Panc1 (cell line): Measurements from ENCODE around the gene YKT6.
"Not testable (repeated sequence)": the region's sequence is repeated elsewhere in the genome, so short reads cannot be mapped to it uniquely, and the experiment has no call there.

Source experiments
- CTCF ChIP-seq: fragments of 450-650 bp; IDR thresholded peaks from 2 replicates; pipeline ENCODE4 v1.5.1; 2017; ENCODE audit warnings: mild to moderate bottlenecking
- POLR2AphosphoS5 ChIP-seq: IDR thresholded peaks from 2 replicates; pipeline ENCODE4 v1.6.1; 2012; ENCODE audit warnings: mild to moderate bottlenecking, low read depth, low read length, moderate library complexity
- REST ChIP-seq, 2 experiments: IDR thresholded peaks; 2 replicates each; pipeline ENCODE4 v1.6.1; 2011 to 2012; ENCODE audit warnings: low read depth in 2 of 2, control low read depth in 1 of 2, low read length in 1 of 2, mild to moderate bottlenecking in 1 of 2, moderate library complexity in 1 of 2; ENCODE audit not compliant: insufficient read depth in 1 of 2
- SIN3A ChIP-seq: IDR thresholded peaks from 2 replicates; pipeline ENCODE4 v1.6.1; 2012; ENCODE audit warnings: low read depth, mild to moderate bottlenecking, low read length, moderate library complexity, borderline replicate concordance; ENCODE audit not compliant: insufficient read depth
- TCF7L2 ChIP-seq: IDR thresholded peaks from 2 replicates; pipeline ENCODE4 v1.6.1; 2011; ENCODE audit warnings: mild to moderate bottlenecking, low read depth, low read length, inconsistent platforms

GRCh38 chr7:44171901-44172300 lies 28.9 kb upstream of the YKT6 start:
- not testable (repeated sequence) for TF ChIP-seq REST (IDR thresholded peaks at IDR 0.05; ENCODE audit: insufficient read depth in 1 of 2, low read depth in 2 of 2, low read length in 1 of 2); CTCF; POLR2AphosphoS5; SIN3A; TCF7L2
